Measurements from ENCODE around the gene PGRMC2.

The PGRMC2 gene

DNA sequence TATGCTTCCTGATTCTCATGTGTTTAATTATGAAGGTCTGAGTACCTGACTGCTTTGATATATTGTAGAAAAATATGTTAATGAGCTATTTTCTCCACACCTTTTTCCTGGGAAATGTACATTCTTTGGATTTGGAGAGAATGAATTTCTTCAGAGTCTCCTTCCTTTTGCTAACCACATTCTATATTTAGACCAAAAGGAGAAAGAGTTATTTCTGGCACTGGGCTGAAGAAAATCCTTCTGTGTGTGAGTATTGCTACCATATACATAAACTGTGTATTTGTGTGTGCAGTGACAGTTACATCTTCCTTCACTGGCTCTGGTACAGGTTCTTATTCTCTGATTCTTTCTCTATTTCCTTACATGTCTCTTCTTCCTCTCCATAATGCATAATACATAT lies 44.5 kb upstream of the PGRMC2 start:
- Histone ChIP-seq H3K4me1 (ENCODE audit: low read depth, poor library complexity, severe bottlenecking) (no peaks in the 10 kb centered on the region), H3K27ac (no peak overlapping the region), H2AFZ (ENCODE audit: low read depth) (no peak overlapping the region), H3K27me3 (ENCODE audit: insufficient read depth, low read depth) (no peaks in the 10 kb centered on the region), H3K79me2 (ENCODE audit: insufficient read depth, low read depth) (no peaks in the 10 kb centered on the region), H4K20me1 (ENCODE audit: insufficient read depth) (no peaks in the 10 kb centered on the region), H3K36me3 (ENCODE audit: insufficient read depth) (no peaks in the 10 kb centered on the region), H3K4me3 (IDR thresholded peaks at IDR 0.05; ENCODE audit: insufficient read depth, low read depth, low read length) (no peak overlapping the region), H3K4me2 (no peak overlapping the region), H3K9ac (no peak overlapping the region)
- no peak for TF ChIP-seq CTCF (conservative IDR thresholded peaks at IDR 0.05; ENCODE audit: low read depth, low read length)

- Histone ChIP-seq H3K27me3 (ENCODE audit: insufficient read depth, low read depth) (no peaks in the 10 kb centered on the region), H2AFZ (ENCODE audit: low read depth) (no peak overlapping the region), H3K4me3 (IDR thresholded peaks at IDR 0.05; ENCODE audit: insufficient read depth, low read depth, low read length) (no peak overlapping the region), H3K4me2 (no peak overlapping the region), H3K4me1 (ENCODE audit: low read depth, poor library complexity, severe bottlenecking) (no peaks in the 10 kb centered on the region), H3K9ac (no peak overlapping the region), H3K36me3 (ENCODE audit: insufficient read depth) (no peaks in the 10 kb centered on the region), H3K27ac (no peak overlapping the region), H3K79me2 (ENCODE audit: insufficient read depth, low read depth) (no peaks in the 10 kb centered on the region), H4K20me1 (ENCODE audit: insufficient read depth) (no peaks in the 10 kb centered on the region)
- TF ChIP-seq CTCF (conservative IDR thresholded peaks at IDR 0.05; ENCODE audit: low read depth, low read length) = no peak
Measured at GRCh38 chr4:128329638-128330037, 42.0 kb upstream of the PGRMC2 start.

DNA sequence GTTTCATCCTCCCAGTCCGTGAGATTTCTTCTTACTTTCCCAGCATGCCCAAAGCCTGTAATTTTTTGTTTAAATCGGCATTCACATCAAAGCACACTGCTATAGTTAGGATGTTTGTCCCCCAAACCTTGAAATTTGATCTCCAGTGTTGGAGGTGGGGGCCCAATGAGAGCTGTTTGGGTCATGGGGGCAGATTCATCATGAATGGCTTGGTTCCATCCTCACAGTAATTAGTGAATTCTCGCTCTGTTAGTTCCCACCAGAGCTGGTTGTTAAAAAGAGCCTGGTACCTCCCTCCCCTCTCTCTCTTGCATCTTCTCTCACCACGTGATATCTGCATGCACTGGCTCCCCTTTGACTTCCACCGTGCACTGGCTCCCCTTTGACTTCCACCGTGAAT lies 40.5 kb upstream of the PGRMC2 start:
- H3K4me2 ChIP-seq = no peak overlapping the region
- TF ChIP-seq CTCF (conservative IDR thresholded peaks at IDR 0.05; ENCODE audit: low read depth, low read length) = no peak

DNA sequence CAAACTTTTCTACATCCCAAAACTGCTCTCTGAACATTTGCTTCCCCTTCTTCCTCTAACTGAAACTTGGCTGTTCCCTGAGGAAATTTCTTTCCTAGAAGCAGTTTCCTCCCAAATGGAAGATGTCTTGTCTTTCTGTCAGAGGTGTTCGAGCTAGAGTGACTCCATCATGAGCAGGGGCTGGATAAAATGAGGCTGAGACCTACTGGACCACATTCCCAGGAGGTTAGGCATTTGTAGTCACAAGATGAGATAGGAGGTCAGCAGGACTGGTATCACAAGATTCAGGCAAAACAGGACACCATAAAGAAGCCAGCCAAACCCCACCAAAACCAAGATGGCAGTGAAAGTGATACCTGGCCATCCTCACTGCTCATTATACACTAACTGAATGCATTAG lies 35.8 kb upstream of the PGRMC2 start:
- H3K4me3 ChIP-seq (IDR thresholded peaks at IDR 0.05; ENCODE audit: insufficient read depth, low read depth, low read length) = no peak overlapping the region
- no peak overlapping the region for H3K27ac ChIP-seq
- no peaks in the 10 kb centered on the region for H3K79me2 ChIP-seq (ENCODE audit: insufficient read depth, low read depth)
- no peaks in the 10 kb centered on the region for H3K27me3 ChIP-seq (ENCODE audit: insufficient read depth, low read depth)
- no peaks in the 10 kb centered on the region for H3K36me3 ChIP-seq (ENCODE audit: insufficient read depth)
- TF ChIP-seq CTCF (conservative IDR thresholded peaks at IDR 0.05; ENCODE audit: low read depth, low read length) = no peak
- H3K9ac ChIP-seq = no peak overlapping the region
- no peak overlapping the region for H3K4me2 ChIP-seq
- no peaks in the 10 kb centered on the region for H4K20me1 ChIP-seq (ENCODE audit: insufficient read depth)
- H2AFZ ChIP-seq (ENCODE audit: low read depth) = no peak overlapping the region
- no peaks in the 10 kb centered on the region for H3K4me1 ChIP-seq (ENCODE audit: low read depth, poor library complexity, severe bottlenecking)

More for the DNA sequence above, 40.5 kb upstream of the PGRMC2 start:
- Histone ChIP-seq H3K27ac (no peak overlapping the region), H2AFZ (ENCODE audit: low read depth) (no peak overlapping the region), H3K4me1 (ENCODE audit: low read depth, poor library complexity, severe bottlenecking) (no peaks in the 10 kb centered on the region), H4K20me1 (ENCODE audit: insufficient read depth) (no peaks in the 10 kb centered on the region), H3K79me2 (ENCODE audit: insufficient read depth, low read depth) (no peaks in the 10 kb centered on the region), H3K36me3 (ENCODE audit: insufficient read depth) (no peaks in the 10 kb centered on the region), H3K27me3 (ENCODE audit: insufficient read depth, low read depth) (no peaks in the 10 kb centered on the region), H3K4me3 (IDR thresholded peaks at IDR 0.05; ENCODE audit: insufficient read depth, low read depth, low read length) (no peak overlapping the region), H3K9ac (no peak overlapping the region)

DNA sequence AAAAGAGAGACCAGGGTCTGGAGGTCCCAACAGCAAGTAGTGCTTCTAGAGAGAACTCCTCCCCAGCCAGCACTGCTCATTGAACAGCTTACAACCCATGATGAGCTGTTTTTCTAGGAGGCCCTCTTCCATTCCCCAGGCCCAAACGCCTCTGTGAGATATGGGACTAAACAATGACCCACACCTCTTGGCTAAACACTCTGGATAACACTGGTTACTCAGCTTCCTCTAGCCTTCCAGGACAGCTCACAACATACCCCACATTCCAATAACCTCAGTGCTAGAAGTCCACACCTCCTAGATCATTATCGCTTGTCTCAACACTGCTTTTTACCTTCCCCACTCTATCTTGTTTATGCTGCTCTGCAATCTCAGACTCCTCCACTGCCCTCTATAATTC lies 35.4 kb upstream of the PGRMC2 start:
- H3K9ac ChIP-seq = no peak overlapping the region
- no peaks in the 10 kb centered on the region for H3K27me3 ChIP-seq (ENCODE audit: insufficient read depth, low read depth)
- no peak overlapping the region for H3K4me2 ChIP-seq
- H2AFZ ChIP-seq (ENCODE audit: low read depth) = no peak overlapping the region
- no peaks in the 10 kb centered on the region for H3K79me2 ChIP-seq (ENCODE audit: insufficient read depth, low read depth)
- no peaks in the 10 kb centered on the region for H4K20me1 ChIP-seq (ENCODE audit: insufficient read depth)
- no peak overlapping the region for H3K27ac ChIP-seq
- H3K36me3 ChIP-seq (ENCODE audit: insufficient read depth) = no peaks in the 10 kb centered on the region
- H3K4me1 ChIP-seq (ENCODE audit: low read depth, poor library complexity, severe bottlenecking) = no peaks in the 10 kb centered on the region
- no peak overlapping the region for H3K4me3 ChIP-seq (IDR thresholded peaks at IDR 0.05; ENCODE audit: insufficient read depth, low read depth, low read length)
- TF ChIP-seq CTCF (conservative IDR thresholded peaks at IDR 0.05; ENCODE audit: low read depth, low read length) = no peak

Data from KMS-11 (cell line).